Liver (tissue), 9 donors: ENCODE results near the gene EMID1. TPM values are rescaled to one million over a fixed set of nuclear protein-coding genes. Genes with fewer than 3 reads are reported as not detected.

Experiments used
- DNase-seq: peaks from one replicate; pipeline ENCODE4 v3.0.0-alpha.2; 2017; ENCODE audit warnings: low spot score
- H3K27ac ChIP-seq, 2 donors: one replicate each; pipeline ENCODE4 v1.7.0; 2013; ENCODE audit warnings: inconsistent platforms in 2 of 2, low read length in 2 of 2, control low read depth in 1 of 2, low read depth in 1 of 2, mild to moderate bottlenecking in 1 of 2
- H3K27me3 ChIP-seq, 4 donors: one replicate each; pipeline versions ENCODE4 v1.6.1 to v1.7.0; 2013; ENCODE audit warnings: low read length in 3 of 4, inconsistent platforms in 1 of 4, mild to moderate bottlenecking in 1 of 4, moderate library complexity in 1 of 4; ENCODE audit not compliant: control insufficient read depth in 4 of 4, insufficient read depth in 4 of 4
- H3K36me3 ChIP-seq, 4 donors: one replicate each; pipeline versions ENCODE4 v1.6.1 to v1.7.0; 2013; ENCODE audit warnings: low read length in 3 of 4, mild to moderate bottlenecking in 3 of 4, low read depth in 1 of 4, moderate library complexity in 1 of 4; ENCODE audit not compliant: control insufficient read depth in 4 of 4, insufficient read depth in 3 of 4
- H3K4me1 ChIP-seq, 4 donors: one replicate each; pipeline versions ENCODE4 v1.6.1 to v1.7.0; 2013; ENCODE audit warnings: low read length in 3 of 4, mild to moderate bottlenecking in 3 of 4, moderate library complexity in 1 of 4; ENCODE audit not compliant: control insufficient read depth in 4 of 4, insufficient read depth in 4 of 4
- H3K4me3 ChIP-seq, 3 donors: one replicate each; pipeline versions ENCODE4 v1.6.1 to v1.7.0; 2013; ENCODE audit warnings: low read length in 3 of 3, control low read depth in 1 of 3, low read depth in 1 of 3, mild to moderate bottlenecking in 1 of 3
- H3K9ac ChIP-seq, 2 donors: one replicate each; pipeline ENCODE4 v1.7.0; 2013; ENCODE audit warnings: low read length in 2 of 2, mild to moderate bottlenecking in 2 of 2, moderate library complexity in 2 of 2, control low read depth in 1 of 2, low read depth in 1 of 2
- H3K9me3 ChIP-seq, 4 donors: one replicate each; pipeline versions ENCODE4 v1.6.1 to v1.7.0; 2013; ENCODE audit warnings: low read length in 3 of 4; ENCODE audit not compliant: control insufficient read depth in 4 of 4
- CTCF ChIP-seq: fragments of 150-350 bp; IDR thresholded peaks from 2 replicates; pipeline ENCODE4 v1.5.1; 2017; ENCODE audit warnings: improper control_type of control experiment, low read depth, low read length; ENCODE audit not compliant: missing input control
- EGR1 ChIP-seq, 2 donors: IDR thresholded peaks; 2 replicates each; pipeline ENCODE4 v1.6.1; 2016 to 2018; ENCODE audit warnings: antibody characterized with exemption in 2 of 2, low read depth in 2 of 2
- FOXA1 ChIP-seq: IDR thresholded peaks from 2 replicates; pipeline ENCODE4 v1.6.1; 2016; ENCODE audit warnings: antibody characterized with exemption
- FOXA2 ChIP-seq: IDR thresholded peaks from 2 replicates; pipeline ENCODE4 v1.6.1; 2016; ENCODE audit warnings: antibody characterized with exemption
- GABPA ChIP-seq, 2 donors: IDR thresholded peaks in 1 of 2; conservative IDR thresholded peaks in 1 of 2; 2 replicates each; pipeline ENCODE4 v1.6.1; 2016; ENCODE audit warnings: antibody characterized with exemption in 2 of 2, mild to moderate bottlenecking in 1 of 2, moderate library complexity in 1 of 2
- HNF4A ChIP-seq, 2 donors: conservative IDR thresholded peaks; 2 replicates each; pipeline ENCODE4 v1.6.1; 2016; ENCODE audit warnings: antibody characterized with exemption in 2 of 2, mild to moderate bottlenecking in 2 of 2
- HNF4G ChIP-seq: IDR thresholded peaks from 2 replicates; pipeline ENCODE4 v1.6.1; 2016; ENCODE audit warnings: antibody characterized with exemption
- JUND ChIP-seq, 2 donors: IDR thresholded peaks; 2 replicates each; pipeline ENCODE4 v1.6.1; 2016; ENCODE audit warnings: antibody characterized with exemption in 2 of 2
- MAX ChIP-seq: IDR thresholded peaks from 2 replicates; pipeline ENCODE4 v1.6.1; 2016; ENCODE audit warnings: antibody characterized with exemption
- NR2F2 ChIP-seq: IDR thresholded peaks from 2 replicates; pipeline ENCODE4 v1.6.1; 2016; ENCODE audit warnings: antibody characterized with exemption
- RAD21 ChIP-seq, 2 donors: IDR thresholded peaks; 2 replicates each; pipeline ENCODE4 v1.6.1; 2016; ENCODE audit warnings: antibody characterized with exemption in 2 of 2, mild to moderate bottlenecking in 2 of 2
- RXRA ChIP-seq, 2 donors: IDR thresholded peaks; 2 replicates each; pipeline ENCODE4 v1.6.1; 2017 to 2018; ENCODE audit warnings: antibody characterized with exemption in 2 of 2, mild to moderate bottlenecking in 1 of 2
- SP1 ChIP-seq: IDR thresholded peaks from 2 replicates; pipeline ENCODE4 v1.6.1; 2018; ENCODE audit warnings: antibody characterized with exemption, mild to moderate bottlenecking
- TAF1 ChIP-seq: conservative IDR thresholded peaks from 2 replicates; pipeline ENCODE4 v1.6.1; 2016; ENCODE audit warnings: antibody characterized with exemption, mild to moderate bottlenecking
- YY1 ChIP-seq: IDR thresholded peaks from 2 replicates; pipeline ENCODE4 v1.6.1; 2016; ENCODE audit warnings: antibody characterized with exemption, mild to moderate bottlenecking
- ZBTB33 ChIP-seq: IDR thresholded peaks from 2 replicates; pipeline ENCODE4 v1.6.1; 2016; ENCODE audit warnings: antibody characterized with exemption
- whole genome bisulfite sequencing: extraction: QIAGEN DNeasy Blood & Tissue Kit; methylation state at CpG from one replicate; pipeline ENCODE4 v1.1.7; 2013; 5-methylcytosine and 5-hydroxymethylcytosine counted together
- polyA plus RNA-seq, 2 donors: library from polyadenylated mRNA; stranded (reverse) in 1 of 2; unstranded in 1 of 2; fragments of 200-250 nt in 1 of 2; fragments of >200 nt in 1 of 2; fragmentation: Nextera tagmentation in 1 of 2; extraction: Ambion mirVana in 1 of 2; gene quantifications; one replicate each; pipeline versions ENCODE4 v1.2.1 to v1.2.3, GENCODE V29; 2013 to 2015
- total RNA-seq, 2 donors: library from RNA; depleted of rRNA; stranded (reverse); fragments of >200 nt; gene quantifications; one replicate each; pipeline ENCODE4 v1.2.3, GENCODE V29; 2014
- TF ChIP-seq, protein P1 (sequence below): IDR thresholded peaks from 2 replicates; pipeline ENCODE4 v1.6.1; 2016; ENCODE audit warnings: antibody characterized with exemption
- donor health status: healthy.
- donor health status: healthy.
- donor health status: healthy.
- donor health status: healthy.
- donor health status: healthy.

Gene EMID1
- total and polyA plus RNA-seq, 4 donors = 0.89 to 8.9 (median 2.1) TPM

DNA sequence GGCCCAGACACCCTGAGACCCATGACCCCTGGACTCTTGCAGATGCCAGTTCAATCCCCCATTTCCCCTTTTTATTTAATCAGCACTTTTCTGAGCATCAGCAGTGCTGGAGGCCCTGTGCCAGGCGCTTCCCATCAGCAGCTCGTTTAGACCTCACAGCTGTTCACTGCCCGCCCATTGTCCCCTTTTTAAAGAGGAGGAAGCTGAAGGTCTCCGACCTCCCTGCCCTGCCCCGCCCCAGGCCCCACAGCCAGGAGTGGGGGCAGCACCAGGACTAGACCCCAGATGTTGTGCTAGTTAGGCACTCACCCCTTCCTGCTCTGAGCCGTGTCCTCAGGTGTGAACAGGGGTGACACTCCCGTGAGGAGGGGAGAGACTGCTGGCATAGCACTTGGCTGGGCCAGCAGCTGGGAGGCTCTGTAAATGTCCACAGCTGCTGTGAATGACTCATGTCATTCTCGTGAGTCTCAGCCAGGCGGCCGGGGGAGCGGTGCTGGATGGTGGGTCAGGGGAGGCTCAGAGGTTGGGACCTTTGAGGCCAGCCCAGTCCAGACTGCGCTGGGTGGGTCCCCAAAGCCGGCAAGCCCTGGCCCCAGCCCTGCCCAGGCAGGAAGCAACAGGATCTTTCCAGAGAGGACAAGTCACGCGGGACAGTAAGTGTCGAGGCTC, 19.9 kb downstream of the EMID1 start:
- TF ChIP-seq RXRA (IDR thresholded peaks at IDR 0.05) (peak in 1 of 2 donors; percentile 5), RAD21 (IDR thresholded peaks at IDR 0.05) (no peak), CTCF (no peak), FOXA1 (no peak), SP1 (peak; percentile 14), NR2F2 (peak; percentile 98), ZBTB33 (no peak), HNF4A (conservative IDR thresholded peaks at IDR 0.05) (no peak), YY1 (no peak), GABPA (IDR thresholded peaks at IDR 0.05 in 1 of 2, conservative IDR thresholded peaks at IDR 0.05 in 1 of 2) (no peak), TAF1 (no peak)
- DNase-seq = peak; percentile 32
- peaks cover 0 to 5% (median 2%) of the 10 kb centered on the region in 4 donors for H3K4me1 ChIP-seq
- peak overlapping the region; percentile 26 to 48 for H3K27ac ChIP-seq
- H3K36me3 ChIP-seq = no peaks in the 10 kb centered on the region
- H3K9me3 ChIP-seq = no peaks in the 10 kb centered on the region
- H3K27me3 ChIP-seq = no peaks in the 10 kb centered on the region
- no peak overlapping the region for H3K9ac ChIP-seq
- no peak overlapping the region for H3K4me3 ChIP-seq
- WGBS = 69% methylated on average over 16 of the region's 16 CpGs

DNA sequence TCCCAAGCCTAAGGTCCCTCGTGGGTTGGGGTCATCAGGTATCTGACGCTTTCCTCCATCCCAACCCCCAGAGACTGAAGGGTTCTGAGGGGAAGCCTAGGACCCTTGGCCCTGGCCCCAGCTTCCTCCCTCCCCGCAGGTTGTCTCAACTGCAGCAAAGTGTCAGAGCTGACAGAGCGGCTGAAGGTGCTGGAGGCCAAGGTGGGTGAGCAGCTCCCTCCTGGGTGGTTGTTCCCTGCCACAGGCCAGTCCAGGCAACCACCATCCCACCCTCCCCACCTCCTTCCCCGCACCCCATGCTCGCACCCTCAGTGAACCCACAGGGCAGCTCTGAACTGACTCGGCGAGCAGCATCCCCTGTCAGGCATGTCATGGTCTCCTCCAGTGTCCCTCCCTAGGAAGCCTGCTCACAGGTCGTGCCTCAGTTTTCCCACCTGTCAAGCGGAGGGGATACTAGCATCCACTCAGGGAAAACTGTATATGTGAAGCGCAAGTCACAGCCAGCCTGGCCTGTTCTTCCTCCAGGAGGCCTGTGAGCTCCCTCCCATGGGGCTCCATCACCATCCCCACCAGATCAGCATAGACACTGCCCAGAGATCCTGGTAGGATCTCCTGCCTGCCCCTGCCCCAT, 20.8 kb downstream of the EMID1 start:
- Histone ChIP-seq H3K9ac (no peak overlapping the region), H3K9me3 (no peaks in the 10 kb centered on the region), H3K4me1 (no peaks in the 10 kb centered on the region), H3K4me3 (no peak overlapping the region), H3K27ac (peak overlapping the region in 1 of 2 donors; percentile 48), H3K36me3 (no peaks in the 10 kb centered on the region), H3K27me3 (no peaks in the 10 kb centered on the region)
- WGBS = 92% methylated on average over 11 of the region's 11 CpGs
- no peak for DNase-seq
- no peak for TF ChIP-seq MAX
- no peak for TF ChIP-seq JUND (IDR thresholded peaks at IDR 0.05)
- no peak for TF ChIP-seq CTCF
- no peak for TF ChIP-seq HNF4A (conservative IDR thresholded peaks at IDR 0.05)
- no peak for TF ChIP-seq EGR1 (IDR thresholded peaks at IDR 0.05; ENCODE audit: low read depth in 2 of 2)
- TF ChIP-seq HNF4G = no peak
- TF ChIP-seq FOXA1 = no peak
- TF ChIP-seq FOXA2 = no peak
- TF ChIP-seq TAF1 = no peak
- TF ChIP-seq, protein P1, sequence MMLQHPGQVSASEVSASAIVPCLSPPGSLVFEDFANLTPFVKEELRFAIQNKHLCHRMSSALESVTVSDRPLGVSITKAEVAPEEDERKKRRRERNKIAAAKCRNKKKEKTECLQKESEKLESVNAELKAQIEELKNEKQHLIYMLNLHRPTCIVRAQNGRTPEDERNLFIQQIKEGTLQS = no peak
- no peak for TF ChIP-seq RAD21 (IDR thresholded peaks at IDR 0.05)
